Right atrium auricular region (tissue), 2 donors: ENCODE measurements around the gene CHSY3. TPM values are rescaled to one million over a fixed set of nuclear protein-coding genes. Genes with fewer than 3 reads are reported as not detected.
A peak's percentile ranks its signal among the peaks of the same experiment; 100 is the strongest.

Experiments
- DNase-seq: peaks from one replicate; pipeline ENCODE4 v3.0.0-alpha.2; 2019; ENCODE audit warnings: low spot score
- H3K27ac ChIP-seq, 2 donors: fragments of 200-600 bp; sonication (generic); 1 replicate in 1 of 2; 2 replicates in 1 of 2; pipeline ENCODE4 v1.5.1; 2016 to 2019
- H3K27me3 ChIP-seq, 2 donors: fragments of 200-600 bp; sonication (generic); one replicate each; pipeline versions ENCODE4 v1.5.1 to v1.6.0; 2017 to 2019
- H3K36me3 ChIP-seq: fragments of 200-600 bp; sonication (generic); one replicate; pipeline ENCODE4 v1.5.1; 2016
- H3K4me1 ChIP-seq, 2 donors: fragments of 200-600 bp; sonication (generic); one replicate each; pipeline versions ENCODE4 v1.5.1 to v1.6.0; 2017 to 2019
- H3K4me3 ChIP-seq, 2 donors: fragments of 200-600 bp; sonication (generic); 1 replicate in 1 of 2; 2 replicates in 1 of 2; pipeline ENCODE4 v1.5.1; 2017 to 2019; ENCODE audit warnings: mild to moderate bottlenecking in 1 of 2, moderate library complexity in 1 of 2
- H3K9me3 ChIP-seq, 2 donors: fragments of 200-600 bp; sonication (generic); one replicate each; pipeline ENCODE4 v1.5.1; 2019
- CTCF ChIP-seq, 2 donors: fragments of 200-600 bp; sonication (generic); IDR thresholded peaks; one replicate each; pipeline ENCODE4 v1.5.1; 2019; ENCODE audit warnings: antibody characterized with exemption in 2 of 2
- total RNA-seq, 2 donors: library from RNA; depleted of rRNA; stranded (reverse); fragments of >200 nt; gene quantifications; one replicate each; pipeline ENCODE4 v1.1.0, GENCODE V29; 2016

CHSY3 gene
- total RNA-seq, 2 donors from 2014 or later, result 2.5 TPM

DNA sequence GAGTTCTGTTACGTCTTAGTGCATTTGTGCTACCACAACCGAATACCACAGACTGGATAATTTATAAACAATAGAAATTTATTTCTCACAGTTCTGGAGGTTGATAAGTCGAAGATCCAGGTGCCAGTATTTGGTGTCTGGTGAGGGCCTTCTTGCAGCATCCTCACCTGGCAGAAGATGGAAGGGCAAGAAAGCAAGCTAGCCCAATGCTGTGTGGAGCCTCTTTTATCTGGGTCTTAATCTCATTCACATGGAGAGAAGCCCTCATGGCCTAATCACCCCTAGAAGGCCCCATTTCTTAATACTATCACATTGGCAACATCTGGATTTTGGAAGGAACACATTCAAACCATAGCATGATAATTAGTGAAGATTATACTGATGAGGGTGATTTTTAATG lies 159.3 kb downstream of the CHSY3 start:
- DNase-seq, result no peak
- H3K4me1 ChIP-seq, result peaks cover 0 to 5% of the 10 kb centered on the region in 2 donors
- H3K27ac ChIP-seq, result no peak overlapping the region
- H3K9me3 ChIP-seq, result no peaks in the 10 kb centered on the region
- no peak for TF ChIP-seq CTCF (IDR thresholded peaks at IDR 0.05)
- no peak overlapping the region for H3K4me3 ChIP-seq
- no peaks in the 10 kb centered on the region for H3K36me3 ChIP-seq
- no peaks in the 10 kb centered on the region for H3K27me3 ChIP-seq

GRCh38 chr5:130064484-130064883 lies 160.2 kb downstream of the CHSY3 start:
- no peak overlapping the region for H3K27ac ChIP-seq
- H3K27me3 ChIP-seq, result no peaks in the 10 kb centered on the region
- no peak for DNase-seq
- H3K9me3 ChIP-seq, result no peaks in the 10 kb centered on the region
- peaks cover 0 to 5% of the 10 kb centered on the region in 2 donors for H3K4me1 ChIP-seq
- no peak overlapping the region for H3K4me3 ChIP-seq
- H3K36me3 ChIP-seq, result no peaks in the 10 kb centered on the region
- no peak for TF ChIP-seq CTCF (IDR thresholded peaks at IDR 0.05)

- Histone ChIP-seq H3K27me3 (no peaks in the 10 kb centered on the region), H3K27ac (peak overlapping the region in 1 of 2 donors; percentile 30), H3K36me3 (no peaks in the 10 kb centered on the region), H3K4me3 (no peak overlapping the region), H3K4me1 (peaks cover 0 to 5% of the 10 kb centered on the region in 2 donors), H3K9me3 (no peaks in the 10 kb centered on the region)
- DNase-seq, result no peak
- TF ChIP-seq CTCF (IDR thresholded peaks at IDR 0.05), result no peak
These were observed 161.4 kb downstream of the CHSY3 start for GRCh38 chr5:130065617-130066016.

DNA sequence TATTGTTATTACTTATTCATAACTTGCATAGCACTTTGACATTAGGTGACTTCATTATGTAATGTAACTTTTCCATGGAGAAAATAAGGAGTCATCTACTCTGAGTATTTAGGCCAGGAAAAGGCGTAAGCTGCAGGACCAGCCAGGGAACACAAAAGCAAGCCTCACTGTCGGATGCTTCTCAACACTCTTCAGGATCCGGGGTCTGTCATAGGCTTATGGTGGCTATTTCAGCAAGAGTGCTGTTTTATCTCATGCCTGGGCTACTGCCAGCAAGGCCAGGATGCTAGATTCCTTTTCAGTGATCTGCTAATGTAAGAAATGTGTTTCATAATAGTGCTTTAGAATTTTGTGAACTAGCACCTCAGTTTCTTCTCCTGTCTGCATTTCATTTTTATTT lies 162.4 kb downstream of the CHSY3 start:
- peak; percentile 61 for DNase-seq
- Histone ChIP-seq H3K4me3 (no peak overlapping the region), H3K4me1 (peaks cover 0 to 5% of the 10 kb centered on the region in 2 donors), H3K9me3 (no peaks in the 10 kb centered on the region), H3K36me3 (no peaks in the 10 kb centered on the region), H3K27me3 (no peaks in the 10 kb centered on the region), H3K27ac (peak overlapping the region in 1 of 2 donors; percentile 30)
- no peak for TF ChIP-seq CTCF (IDR thresholded peaks at IDR 0.05)

DNA sequence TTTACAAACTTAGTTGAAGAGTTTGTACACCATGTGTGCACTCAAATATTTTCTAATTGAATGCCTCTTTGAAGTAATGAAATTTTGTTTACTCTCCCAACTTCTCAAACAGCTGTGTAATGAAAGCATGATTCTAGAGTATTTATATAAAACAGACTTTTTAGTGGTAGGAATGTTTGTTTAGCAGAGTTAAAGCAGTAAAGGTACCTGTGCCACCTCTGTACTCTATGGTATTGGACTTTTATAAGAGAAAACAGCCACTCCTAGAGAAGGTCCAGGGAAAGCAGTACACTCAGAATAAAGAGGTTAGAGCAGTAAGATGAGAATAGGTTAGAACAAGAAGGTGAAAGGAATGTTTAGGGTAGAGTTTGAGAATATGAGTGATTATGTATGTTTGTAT lies 163.1 kb downstream of the CHSY3 start:
- Histone ChIP-seq H3K9me3 (no peaks in the 10 kb centered on the region), H3K27me3 (no peaks in the 10 kb centered on the region), H3K27ac (no peak overlapping the region), H3K4me1 (peaks cover 0 to 5% of the 10 kb centered on the region in 2 donors), H3K36me3 (no peaks in the 10 kb centered on the region), H3K4me3 (no peak overlapping the region)
- DNase-seq, result no peak
- no peak for TF ChIP-seq CTCF (IDR thresholded peaks at IDR 0.05)

GRCh38 chr5:130068101-130068500 lies 163.8 kb downstream of the CHSY3 start:
- no peak overlapping the region for H3K4me3 ChIP-seq
- DNase-seq, result no peak

More at GRCh38 chr5:130068101-130068500, 163.8 kb downstream of the CHSY3 start:
- Histone ChIP-seq H3K9me3 (no peaks in the 10 kb centered on the region), H3K4me1 (peaks cover 0 to 5% of the 10 kb centered on the region in 2 donors), H3K27ac (no peak overlapping the region), H3K36me3 (no peaks in the 10 kb centered on the region), H3K27me3 (no peaks in the 10 kb centered on the region)
- TF ChIP-seq CTCF (IDR thresholded peaks at IDR 0.05), result no peak
